OCI-LY7 (cell line): ENCODE data around the gene OR3A2. TPM values are rescaled to one million over a fixed set of nuclear protein-coding genes. Genes with fewer than 3 reads are reported as not detected.
"Not testable (repeated sequence)": the region's sequence is repeated elsewhere in the genome, so short reads cannot be mapped to it uniquely, and the experiment has no call there.

Source experiments
- BruUV-seq: library from RNA; stranded (reverse); fragments of 400-500 nt; replicated peaks from 2 replicates; lab custom pipeline; 2021; lab: Mats Ljungman, UMichigan
- CTCF ChIA-PET: fragments of 300-600 bp; sonication (Branson Sonifier 250); formaldehyde crosslinking; loops from one replicate; lab custom pipeline; 2022; ENCODE audit warnings: antibody characterized with exemption; ENCODE audit not compliant: unreplicated experiment; lab: Charles Lee
- POLR2A ChIA-PET: fragments of 300-600 bp; sonication (Branson Sonifier 250); formaldehyde crosslinking; loops from one replicate; lab custom pipeline; 2022; ENCODE audit warnings: antibody characterized with exemption; lab: Charles Lee
- DNase-seq: peaks from one replicate; pipeline ENCODE4 v3.0.0-alpha.2; 2015; ENCODE audit warnings: low spot score
- H2AFZ ChIP-seq: fragments of 200-600 bp; sonication (generic), shearing (Covaris generic); 2 replicates; pipeline ENCODE4 v1.6.1; 2014; ENCODE audit warnings: mild to moderate bottlenecking, antibody characterized with exemption, low read length, moderate library complexity
- H3K27ac ChIP-seq: fragments of 200-600 bp; sonication (generic); 2 replicates; pipeline ENCODE4 v1.5.1; 2014; ENCODE audit warnings: mixed run types, low read depth, mild to moderate bottlenecking, moderate library complexity, low read length, inconsistent platforms; ENCODE audit not compliant: poor library complexity, severe bottlenecking
- H3K36me3 ChIP-seq: fragments of 200-600 bp; sonication (generic); 2 replicates; pipeline ENCODE4 v1.6.1; 2014; ENCODE audit warnings: mild to moderate bottlenecking, antibody characterized with exemption, low read length, moderate library complexity, mixed read lengths; ENCODE audit not compliant: insufficient read depth
- H3K4me1 ChIP-seq: fragments of 200-600 bp; sonication (generic); 2 replicates; pipeline ENCODE4 v1.5.1; 2014; ENCODE audit warnings: mild to moderate bottlenecking, low read length; ENCODE audit not compliant: insufficient read depth, poor library complexity, severe bottlenecking
- H3K4me2 ChIP-seq: fragments of 200-600 bp; sonication (generic); 2 replicates; pipeline ENCODE4 v1.6.1; 2014; ENCODE audit warnings: mild to moderate bottlenecking, low read length
- H3K4me3 ChIP-seq: fragments of 200-600 bp; sonication (generic); 2 replicates; pipeline ENCODE4 v1.5.1; 2014; ENCODE audit warnings: mild to moderate bottlenecking, low read depth, low read length; ENCODE audit not compliant: poor library complexity, severe bottlenecking
- H3K79me2 ChIP-seq: fragments of 200-600 bp; sonication (generic); 2 replicates; pipeline ENCODE4 v1.6.1; 2016; ENCODE audit warnings: low read depth, mild to moderate bottlenecking, low read length, moderate library complexity, mixed read lengths; ENCODE audit not compliant: insufficient read depth
- H3K9me2 ChIP-seq: fragments of 200-600 bp; sonication (generic); 2 replicates; pipeline ENCODE4 v1.6.1; 2016; ENCODE audit warnings: mild to moderate bottlenecking, low read length, mixed read lengths; ENCODE audit not compliant: insufficient read depth
- H3K9me3 ChIP-seq: fragments of 200-600 bp; sonication (generic); 2 replicates; pipeline ENCODE4 v1.6.1; 2014; ENCODE audit warnings: mild to moderate bottlenecking, mixed run types, low read length, mixed read lengths
- H4K20me1 ChIP-seq: fragments of 200-600 bp; sonication (generic); 2 replicates; pipeline ENCODE4 v1.6.1; 2014; ENCODE audit warnings: mild to moderate bottlenecking, antibody characterized with exemption, low read length, moderate library complexity, mixed read lengths; ENCODE audit not compliant: insufficient read depth
- EZH2phosphoT487 ChIP-seq: fragments of 200-600 bp; sonication (generic); IDR thresholded peaks from 2 replicates; pipeline ENCODE4 v1.6.1; 2018; ENCODE audit warnings: low read depth, borderline replicate concordance, mild to moderate bottlenecking, mixed run types, antibody characterized with exemption, low read length, moderate library complexity, mixed read lengths
- intact Hi-C: fragments of 100-400 bp; cut with micrococcal nuclease; formaldehyde crosslinking; loops from one replicate; pipeline ENCODE4 v1.10.0; 2022; ENCODE audit not compliant: unreplicated experiment
- total RNA-seq, 2 experiments: library from RNA; depleted of rRNA in 1 of 2; stranded (reverse); fragments of >200 nt in 1 of 2; shearing (Covaris generic) in 1 of 2; gene quantifications; 2 replicates each; pipeline ENCODE4 v1.2.3, GENCODE V29; 2014 to 2022
- TF ChIP-seq, protein P1 (sequence below): fragments of 200-600 bp; sonication (generic); conservative IDR thresholded peaks from 2 replicates; pipeline ENCODE4 v1.5.1; 2014; ENCODE audit warnings: mild to moderate bottlenecking, antibody characterized with exemption, low read length, moderate library complexity, mixed read lengths

The OR3A2 gene
- total RNA-seq, 2 experiments from 2014 or later, result not detected

DNA sequence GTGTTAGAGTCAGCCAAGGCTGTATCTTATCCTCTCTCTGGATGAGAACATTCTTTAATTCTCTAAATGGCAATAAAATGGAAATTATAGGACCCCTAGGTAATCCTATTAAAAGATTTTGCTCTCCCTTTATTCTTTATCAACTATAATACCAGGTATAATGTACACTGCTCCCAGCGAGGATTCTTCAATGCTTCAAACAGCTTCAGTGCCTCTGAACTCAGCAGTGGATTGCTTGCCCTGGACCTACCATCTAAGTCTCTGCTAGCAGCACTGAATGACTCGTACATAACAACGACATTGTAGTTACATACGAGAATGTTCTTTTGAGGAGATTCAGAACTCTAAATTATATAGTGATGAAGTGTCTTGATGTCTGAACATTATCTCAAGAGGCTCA, 3.7 kb upstream of the OR3A2 start:
- peaks cover 3% of the 10 kb centered on the region; the same call in 1 of the 2 replicates for H3K9me2 ChIP-seq
- BruUV-seq, result no TSS peak
- no peak overlapping the region for H3K27ac ChIP-seq
- no peaks in the 10 kb centered on the region for H3K9me3 ChIP-seq
- H4K20me1 ChIP-seq, result no peaks in the 10 kb centered on the region
- no peaks in the 10 kb centered on the region for H3K36me3 ChIP-seq
- CTCF ChIA-PET, result no interaction called here
- DNase-seq, result no peak
- no peaks in the 10 kb centered on the region for H3K4me1 ChIP-seq
- TF ChIP-seq, protein P1, sequence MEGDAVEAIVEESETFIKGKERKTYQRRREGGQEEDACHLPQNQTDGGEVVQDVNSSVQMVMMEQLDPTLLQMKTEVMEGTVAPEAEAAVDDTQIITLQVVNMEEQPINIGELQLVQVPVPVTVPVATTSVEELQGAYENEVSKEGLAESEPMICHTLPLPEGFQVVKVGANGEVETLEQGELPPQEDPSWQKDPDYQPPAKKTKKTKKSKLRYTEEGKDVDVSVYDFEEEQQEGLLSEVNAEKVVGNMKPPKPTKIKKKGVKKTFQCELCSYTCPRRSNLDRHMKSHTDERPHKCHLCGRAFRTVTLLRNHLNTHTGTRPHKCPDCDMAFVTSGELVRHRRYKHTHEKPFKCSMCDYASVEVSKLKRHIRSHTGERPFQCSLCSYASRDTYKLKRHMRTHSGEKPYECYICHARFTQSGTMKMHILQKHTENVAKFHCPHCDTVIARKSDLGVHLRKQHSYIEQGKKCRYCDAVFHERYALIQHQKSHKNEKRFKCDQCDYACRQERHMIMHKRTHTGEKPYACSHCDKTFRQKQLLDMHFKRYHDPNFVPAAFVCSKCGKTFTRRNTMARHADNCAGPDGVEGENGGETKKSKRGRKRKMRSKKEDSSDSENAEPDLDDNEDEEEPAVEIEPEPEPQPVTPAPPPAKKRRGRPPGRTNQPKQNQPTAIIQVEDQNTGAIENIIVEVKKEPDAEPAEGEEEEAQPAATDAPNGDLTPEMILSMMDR, result no peak
- no peak for TF ChIP-seq EZH2phosphoT487
- intact Hi-C loops, result no loop called here
- no peak overlapping the region for H3K4me2 ChIP-seq
- no peaks in the 10 kb centered on the region for H3K79me2 ChIP-seq
- no peak overlapping the region for H2AFZ ChIP-seq
- POLR2A ChIA-PET, result interaction anchor here (0.5 kb wide), 2 partner anchors 185 to 407 kb away, joined by 4 to 9 read pairs; no protein-coding TSS in a partner anchor
- no peak overlapping the region for H3K4me3 ChIP-seq

DNA sequence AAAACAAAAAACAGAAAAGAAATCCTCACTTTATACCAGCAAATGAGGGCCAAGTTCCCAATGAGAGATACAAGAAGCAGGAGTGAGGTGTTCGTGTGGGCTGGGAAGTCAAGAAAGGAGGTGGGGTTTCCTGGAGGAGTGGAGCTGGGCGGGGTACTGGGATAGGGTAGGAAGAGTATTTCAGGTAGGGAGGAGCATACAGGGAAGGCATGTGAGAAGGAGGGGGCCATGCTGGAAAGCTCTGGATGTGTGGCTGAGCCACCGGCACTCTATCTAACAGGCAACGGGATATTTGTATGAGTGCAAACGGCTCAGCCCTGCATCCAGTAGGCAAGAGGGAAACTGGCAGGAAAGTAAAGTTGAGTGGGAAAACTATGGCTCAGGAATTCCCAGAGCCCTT, 4.2 kb downstream of the OR3A2 start:
- Histone ChIP-seq H3K9me3 (no peaks in the 10 kb centered on the region), H3K36me3 (no peaks in the 10 kb centered on the region), H3K4me1 (no peaks in the 10 kb centered on the region), H3K4me3 (no peak overlapping the region), H4K20me1 (no peaks in the 10 kb centered on the region), H3K9me2 (no peaks in the 10 kb centered on the region), H3K79me2 (no peaks in the 10 kb centered on the region), H3K4me2 (no peak overlapping the region), H2AFZ (no peak overlapping the region), H3K27ac (no peak overlapping the region)
- POLR2A ChIA-PET, result no interaction called here
- intact Hi-C loops, result no loop called here
- no peak for DNase-seq
- CTCF ChIA-PET, result no interaction called here
- TF ChIP-seq, protein P1, result no peak
- TF ChIP-seq EZH2phosphoT487, result no peak
- BruUV-seq, result no TSS peak

GRCh38 chr17:3378321-3378720, 7.8 kb downstream of the OR3A2 start:
- intact Hi-C loops, result no loop called here
- H3K36me3 ChIP-seq, result no peaks in the 10 kb centered on the region
- ChIA-PET POLR2A (no interaction called here), CTCF (no interaction called here)
- no peak overlapping the region for H3K4me3 ChIP-seq
- no TSS peak for BruUV-seq
- H2AFZ ChIP-seq, result no peak overlapping the region
- no peaks in the 10 kb centered on the region for H3K9me2 ChIP-seq
- no peak for TF ChIP-seq EZH2phosphoT487
- TF ChIP-seq, protein P1, result no peak
- no peaks in the 10 kb centered on the region for H3K4me1 ChIP-seq
- H4K20me1 ChIP-seq, result no peaks in the 10 kb centered on the region
- no peak overlapping the region for H3K27ac ChIP-seq
- H3K4me2 ChIP-seq, result no peak overlapping the region
- no peaks in the 10 kb centered on the region for H3K79me2 ChIP-seq
- no peak for DNase-seq
- no peaks in the 10 kb centered on the region for H3K9me3 ChIP-seq

GRCh38 chr17:3371167-3371566, 14.9 kb downstream of the OR3A2 start:
- H3K9me2 ChIP-seq, POLR2A ChIA-PET, H2AFZ ChIP-seq, H3K27ac ChIP-seq, H4K20me1 ChIP-seq, H3K36me3 ChIP-seq, CTCF ChIA-PET, BruUV-seq, H3K4me3 ChIP-seq, intact Hi-C loops, H3K9me3 ChIP-seq, H3K4me2 ChIP-seq, H3K4me1 ChIP-seq, DNase-seq, H3K79me2 ChIP-seq: not testable (repeated sequence)
